Epithelial cell of esophagus (primary cell): ENCODE data around the gene RGS2.

ENCODE experiments used
- DNase-seq: peaks from one replicate; pipeline ENCODE4 v3.0.0; 2010; ENCODE audit warnings: low read depth
- H3K4me3 ChIP-seq: 2 replicates; pipeline ENCODE4 v1.5.1; 2011; ENCODE audit warnings: mild to moderate bottlenecking, low read length, control low read depth
- CTCF ChIP-seq: IDR thresholded peaks from 2 replicates; pipeline ENCODE4 v1.5.1; 2011; ENCODE audit warnings: low read depth, mild to moderate bottlenecking, low read length, control low read depth, inconsistent platforms; ENCODE audit not compliant: insufficient read depth; ENCODE audit errors: missing control alignments

RGS2 gene

GRCh38 chr1:192810253-192810880 lies 1.5 kb downstream of the RGS2 start:
- no peak for TF ChIP-seq CTCF
- peak overlapping the region; percentile 98 for H3K4me3 ChIP-seq
- DNase-seq: peak; percentile 21

- peak overlapping the region; percentile 98 for H3K4me3 ChIP-seq
- no peak for DNase-seq
- TF ChIP-seq CTCF: no peak
These were observed 2.2 kb downstream of the RGS2 start for GRCh38 chr1:192811006-192811405.

- TF ChIP-seq CTCF: no peak
- H3K4me3 ChIP-seq: peak overlapping the region; percentile 98
- DNase-seq: no peak
These were observed 2.9 kb downstream of the RGS2 start for GRCh38 chr1:192811594-192812239.

GRCh38 chr1:192812420-192813209 lies 3.8 kb downstream of the RGS2 start:
- DNase-seq: no peak
- peak overlapping the region; percentile 98 for H3K4me3 ChIP-seq
- TF ChIP-seq CTCF: no peak

- DNase-seq: no peak
- no peak for TF ChIP-seq CTCF
- H3K4me3 ChIP-seq: no peak overlapping the region
These were observed 6.0 kb downstream of the RGS2 start for GRCh38 chr1:192814805-192815204.

- no peak for TF ChIP-seq CTCF
- no peak overlapping the region for H3K4me3 ChIP-seq
- no peak for DNase-seq
These were observed 8.4 kb downstream of the RGS2 start for GRCh38 chr1:192817246-192817645.
